ENCODE measurements around the gene CBX2.

CBX2 gene

DNA sequence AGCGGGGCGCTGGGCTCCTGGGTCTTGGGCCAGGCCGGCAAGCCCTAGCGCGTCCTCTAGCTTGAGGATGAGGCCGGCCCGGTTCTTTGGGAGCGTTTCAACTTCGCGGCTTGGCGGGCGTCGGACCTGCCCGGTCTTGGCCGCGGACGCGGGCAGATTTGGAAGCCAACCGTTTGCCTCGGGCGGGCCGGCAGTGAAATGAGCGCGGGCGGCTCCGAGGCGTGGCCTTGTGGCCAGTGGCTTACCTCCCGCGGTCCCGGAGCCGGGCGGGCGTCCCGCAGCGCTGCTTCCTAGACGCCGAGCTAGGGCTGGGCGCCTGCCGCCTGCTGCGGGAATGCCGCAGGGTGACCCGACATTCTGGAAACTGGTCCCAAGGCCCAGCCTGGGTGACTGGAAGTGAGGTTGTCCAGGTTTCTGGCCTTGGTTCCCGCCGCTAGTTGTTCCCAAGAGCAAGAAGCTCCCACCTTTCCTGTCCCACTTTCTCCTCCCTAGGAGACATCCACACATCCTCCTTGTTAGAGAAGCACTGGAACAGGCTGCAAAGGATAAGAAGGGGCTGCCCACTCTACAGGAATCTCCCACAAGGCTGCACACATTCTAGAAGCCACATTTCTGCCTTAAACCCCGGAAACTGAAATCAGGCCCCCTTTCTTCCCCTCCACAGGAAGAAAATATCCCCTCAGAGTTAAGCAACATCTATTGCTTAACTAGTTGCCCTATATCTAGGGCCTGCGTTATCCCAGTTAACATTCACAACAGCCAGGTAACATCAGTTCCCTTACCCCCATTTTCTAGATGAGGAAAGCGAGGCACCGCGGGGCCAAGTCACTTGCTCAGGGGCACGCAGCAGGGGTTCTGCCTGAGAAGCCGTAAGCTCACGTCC, 23.4 kb downstream of the CBX2 start:
- DNase-seq: no peak

DNA sequence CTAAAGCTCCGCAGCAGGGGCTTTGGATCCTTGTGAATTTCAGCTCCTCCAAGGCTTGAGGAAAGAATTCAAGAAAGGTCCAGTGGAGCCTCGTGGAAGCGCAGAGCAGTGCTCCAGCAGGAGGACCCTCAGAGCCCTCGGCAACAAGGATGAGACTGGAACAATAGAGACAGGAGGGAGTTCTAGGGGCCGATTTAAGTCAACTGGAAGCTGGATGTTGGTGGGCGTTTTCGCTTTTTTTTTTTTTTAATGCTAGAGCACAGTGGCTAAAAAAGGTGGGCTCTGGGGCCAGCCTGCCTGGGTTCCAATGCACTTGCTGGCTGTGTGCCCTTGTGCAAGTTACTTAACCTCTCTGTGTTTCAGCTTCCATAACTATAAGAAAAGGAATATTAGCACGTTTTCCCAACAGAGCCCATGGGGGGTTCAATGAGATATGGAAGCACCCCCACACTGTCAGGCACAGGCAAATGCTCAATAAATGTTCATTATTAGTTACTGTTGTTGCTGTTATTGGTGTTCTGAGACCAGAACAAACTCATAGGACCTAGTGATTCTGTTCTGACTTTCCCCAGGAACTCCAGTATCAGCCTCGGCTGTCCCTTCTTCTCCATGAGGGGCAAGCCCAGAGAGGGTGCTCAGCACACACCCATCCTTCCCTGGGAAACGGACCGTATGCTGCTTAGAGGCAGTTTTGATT, 24.2 kb downstream of the CBX2 start:
- no peak for DNase-seq

DNA sequence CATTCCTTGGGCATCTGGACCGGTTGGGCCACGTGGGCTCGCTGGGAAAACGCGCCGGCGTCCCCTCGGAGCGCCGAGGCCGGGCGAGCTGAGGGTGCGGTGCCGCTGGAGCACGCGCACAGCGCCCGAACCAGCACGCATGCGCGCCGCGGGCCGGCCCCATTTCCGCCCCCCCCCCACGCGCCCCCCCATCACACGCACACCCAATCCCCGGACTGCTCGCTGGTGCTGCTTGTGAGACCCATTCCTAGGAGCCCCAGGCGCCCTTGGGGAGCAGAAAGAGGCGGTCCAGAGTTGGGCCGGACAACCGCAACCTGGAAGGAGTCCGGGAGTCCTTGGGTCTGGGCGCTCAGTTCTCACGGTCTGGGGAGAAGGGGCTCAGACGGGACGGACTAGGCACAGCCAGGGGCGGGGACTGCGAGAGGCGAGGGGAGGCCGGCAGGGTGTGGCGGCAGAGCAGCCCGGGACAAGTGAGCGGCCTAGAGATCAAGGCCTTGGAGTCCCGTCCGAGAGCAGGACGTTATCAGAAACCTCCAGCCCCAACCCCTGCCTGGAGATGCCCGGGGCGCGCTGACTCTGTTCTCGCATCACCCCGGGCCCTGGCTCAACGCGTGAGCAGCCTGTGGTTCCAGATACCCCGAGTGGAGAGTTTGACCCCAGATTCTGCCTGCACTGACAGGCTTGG, 24.9 kb downstream of the CBX2 start:
- no peak for DNase-seq

DNA sequence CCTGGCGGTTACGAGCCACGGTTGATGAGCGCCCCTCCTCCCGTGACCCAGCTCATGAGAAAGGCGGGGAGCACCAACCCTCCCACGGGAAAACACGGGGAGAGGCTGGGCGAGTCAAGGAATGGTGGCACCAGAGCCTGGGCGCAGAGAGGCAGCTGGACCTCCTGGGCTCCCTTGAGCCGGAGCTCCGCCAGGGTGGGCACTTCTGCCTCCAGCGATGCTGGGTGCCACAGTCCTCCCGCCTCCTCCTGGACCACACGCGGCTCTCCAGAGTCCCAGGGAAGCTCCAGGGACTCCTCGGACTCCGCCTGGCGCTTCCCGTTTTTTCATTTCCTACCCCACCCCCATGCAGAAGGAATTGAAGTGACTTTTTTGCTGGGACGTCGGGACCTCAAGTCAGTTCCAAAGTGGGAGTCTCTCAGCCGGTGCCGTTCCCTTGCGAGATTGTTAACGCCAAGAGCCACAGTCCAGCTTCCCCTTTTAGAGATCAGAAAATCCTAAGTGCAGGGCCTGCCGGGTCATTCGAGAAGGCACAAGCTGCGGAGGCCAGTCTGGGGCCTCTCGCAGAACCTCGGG, 25.6 kb downstream of the CBX2 start:
- no peak for DNase-seq

DNA sequence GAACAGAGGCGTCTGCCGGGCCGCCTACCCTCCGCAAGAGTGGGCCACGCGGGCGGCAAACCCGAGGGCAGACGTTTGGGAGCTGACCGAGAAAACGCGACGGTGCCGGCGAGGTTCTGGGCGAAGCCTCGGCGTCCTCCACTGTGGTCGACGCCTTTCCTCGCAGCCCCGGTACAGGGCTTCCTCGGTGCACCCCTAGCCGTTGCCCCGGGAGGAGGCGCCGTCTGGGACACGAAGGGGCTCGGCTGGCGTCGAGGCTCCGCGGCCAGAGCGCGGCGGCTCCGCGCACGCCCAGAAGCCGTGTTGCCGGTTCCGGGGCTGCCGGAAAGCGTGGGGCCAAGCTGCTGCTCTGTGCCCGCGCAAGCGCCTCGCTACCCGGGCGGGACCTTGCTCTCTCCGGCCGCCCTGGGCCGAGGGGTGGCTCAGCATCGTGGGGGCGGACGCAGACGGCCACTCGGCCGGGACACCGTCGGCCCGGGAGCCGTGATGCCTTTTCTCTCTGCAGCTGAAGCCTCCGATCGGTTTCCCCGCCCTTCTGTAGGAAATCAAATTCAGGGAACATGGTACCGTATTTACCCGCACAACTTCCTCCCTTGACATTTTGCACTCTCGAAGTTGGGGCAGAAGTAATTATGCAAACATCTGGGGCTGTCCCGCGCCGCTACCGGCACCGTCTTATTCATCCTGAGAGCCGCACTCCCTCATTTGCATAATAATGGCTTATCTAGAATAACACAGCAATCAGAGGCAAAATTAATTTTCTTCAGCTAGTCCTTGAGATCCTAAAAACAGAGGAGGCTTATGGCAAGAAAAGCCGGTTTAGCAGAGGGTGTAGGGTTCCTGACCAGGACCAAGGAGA, 26.3 kb downstream of the CBX2 start:
- peak; percentile 84 for DNase-seq

DNA sequence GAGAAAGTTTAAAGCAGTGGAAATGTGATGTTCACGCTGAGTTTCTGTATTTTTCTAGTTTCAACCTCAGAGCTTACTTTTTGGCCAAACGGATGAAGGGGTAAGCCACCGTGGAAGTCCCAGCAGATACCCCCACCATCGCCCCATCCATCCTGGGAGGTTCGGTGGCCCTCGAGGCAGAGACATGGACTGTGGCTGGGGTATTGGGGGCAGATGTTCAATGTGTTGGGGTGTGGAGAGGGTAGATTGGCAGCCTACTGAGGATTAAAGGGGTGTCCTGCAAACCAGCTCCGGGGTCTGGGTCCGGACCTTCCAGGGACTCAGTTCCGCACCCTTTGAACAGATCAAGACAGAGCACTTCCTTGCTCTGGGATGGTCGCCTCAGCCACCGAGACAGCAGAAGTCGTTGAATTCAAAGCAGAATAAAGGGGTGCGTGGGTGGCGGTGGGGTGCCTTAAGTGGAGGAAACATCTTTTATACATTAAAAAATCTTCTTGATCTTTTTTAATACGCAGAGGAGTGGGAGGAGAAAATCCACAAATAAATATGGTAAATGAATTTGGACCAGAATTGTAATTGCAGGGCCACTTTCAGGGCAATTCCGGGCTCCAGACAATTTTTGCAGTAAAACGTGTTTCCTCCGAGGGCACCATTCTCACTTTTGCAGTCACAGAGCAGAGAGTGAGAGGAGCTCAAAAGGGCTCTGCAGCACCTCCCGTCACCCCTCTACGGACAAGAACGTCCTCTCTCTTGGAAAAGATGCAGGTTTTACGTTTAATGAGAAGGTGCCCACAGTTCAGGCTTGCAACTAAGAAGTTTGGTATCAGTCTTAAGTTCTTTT, 27.1 kb downstream of the CBX2 start:
- DNase-seq: no peak

DNA sequence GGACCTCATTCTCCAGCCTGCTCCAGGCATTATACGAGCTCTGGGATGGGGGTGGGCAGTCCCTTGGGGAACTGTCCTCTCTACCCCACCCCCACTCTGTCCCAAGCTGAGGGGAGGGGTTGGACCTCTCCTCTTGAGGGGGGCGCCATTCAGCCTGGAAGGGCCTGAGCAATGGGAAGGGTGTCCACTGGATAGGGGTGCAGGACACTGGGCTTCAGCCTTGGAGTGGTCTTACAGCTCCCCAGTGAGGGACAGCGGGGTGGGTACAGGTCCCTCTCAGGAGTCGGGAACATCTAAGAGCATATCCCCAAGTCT, 28.5 kb downstream of the CBX2 start:
- no peak for DNase-seq

DNA sequence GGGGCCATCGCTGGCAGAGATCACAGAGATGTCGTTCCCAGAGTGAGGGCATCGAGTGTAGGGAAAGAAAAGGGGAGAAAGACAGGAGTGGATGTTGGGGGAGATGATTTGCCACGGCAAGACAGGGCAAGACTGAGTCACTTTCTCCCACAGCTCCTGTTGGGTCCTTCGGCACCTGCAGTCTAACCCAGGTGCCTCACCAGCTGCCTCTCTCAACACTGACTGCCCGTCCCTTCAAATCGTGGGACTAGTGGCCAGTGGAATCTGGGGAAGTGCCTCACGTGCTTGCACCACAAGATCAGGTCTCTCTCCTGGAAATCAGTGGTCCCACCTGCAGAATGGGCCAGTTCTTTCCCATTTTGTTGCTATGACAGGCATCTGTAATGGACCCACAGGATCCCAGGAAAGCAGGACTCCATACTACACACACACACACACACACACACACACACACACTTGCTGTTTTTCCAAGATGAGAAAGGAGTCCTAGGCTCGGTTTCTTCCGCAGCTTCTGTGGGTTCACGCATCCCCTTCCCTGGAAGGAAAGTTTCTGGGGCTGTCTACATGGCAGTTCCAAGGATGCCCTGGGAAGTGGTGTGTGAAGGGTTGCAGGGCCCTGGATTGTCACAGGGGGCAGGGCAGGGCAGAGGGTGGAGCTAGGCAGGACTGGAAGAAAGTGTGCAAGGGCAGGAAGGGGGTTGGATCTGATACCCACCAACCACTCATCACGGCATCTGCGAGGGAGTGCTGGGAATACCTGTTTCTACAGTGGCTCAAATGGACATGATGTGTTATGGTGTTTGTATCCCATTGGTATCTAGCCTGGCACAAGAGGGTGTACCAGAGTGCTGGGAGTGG, 29.1 kb downstream of the CBX2 start:
- no peak for DNase-seq

DNA sequence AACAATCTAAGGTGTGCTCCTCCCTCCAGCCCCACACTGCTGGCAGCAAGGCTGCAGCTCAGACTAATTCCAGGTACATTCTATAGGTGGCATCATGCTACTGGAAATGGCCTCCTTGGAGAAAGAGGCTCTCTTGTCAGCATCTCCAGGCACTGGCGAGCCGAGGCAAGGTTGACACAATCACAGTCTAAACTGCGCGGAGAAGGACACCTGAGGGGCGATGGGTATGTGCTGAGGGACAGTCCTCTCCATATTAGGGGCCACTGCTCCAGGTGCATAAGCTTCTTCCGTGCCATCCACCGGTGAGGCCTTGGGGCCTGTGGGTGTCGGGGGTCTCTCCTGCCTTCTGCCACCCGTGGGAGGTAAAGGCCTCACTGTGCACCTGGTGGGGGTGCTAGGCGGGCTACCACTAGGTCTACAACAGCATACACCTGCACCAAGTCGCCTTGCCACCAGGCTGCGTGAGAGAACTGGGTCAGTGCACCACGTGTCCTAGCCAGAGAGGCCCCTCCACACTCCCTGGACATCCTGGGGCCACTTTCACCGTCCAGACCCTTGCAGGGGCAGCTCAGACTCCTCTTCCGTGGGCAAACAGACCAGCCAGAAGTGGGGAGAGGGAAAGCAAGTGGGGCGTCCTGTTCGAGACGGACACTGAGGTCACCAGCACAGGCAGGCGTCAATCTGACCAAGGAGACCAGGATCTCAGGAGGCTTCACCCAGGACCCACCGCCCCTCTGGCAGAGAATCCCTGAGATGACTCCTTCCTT, 31.0 kb downstream of the CBX2 start:
- no peak for DNase-seq

DNA sequence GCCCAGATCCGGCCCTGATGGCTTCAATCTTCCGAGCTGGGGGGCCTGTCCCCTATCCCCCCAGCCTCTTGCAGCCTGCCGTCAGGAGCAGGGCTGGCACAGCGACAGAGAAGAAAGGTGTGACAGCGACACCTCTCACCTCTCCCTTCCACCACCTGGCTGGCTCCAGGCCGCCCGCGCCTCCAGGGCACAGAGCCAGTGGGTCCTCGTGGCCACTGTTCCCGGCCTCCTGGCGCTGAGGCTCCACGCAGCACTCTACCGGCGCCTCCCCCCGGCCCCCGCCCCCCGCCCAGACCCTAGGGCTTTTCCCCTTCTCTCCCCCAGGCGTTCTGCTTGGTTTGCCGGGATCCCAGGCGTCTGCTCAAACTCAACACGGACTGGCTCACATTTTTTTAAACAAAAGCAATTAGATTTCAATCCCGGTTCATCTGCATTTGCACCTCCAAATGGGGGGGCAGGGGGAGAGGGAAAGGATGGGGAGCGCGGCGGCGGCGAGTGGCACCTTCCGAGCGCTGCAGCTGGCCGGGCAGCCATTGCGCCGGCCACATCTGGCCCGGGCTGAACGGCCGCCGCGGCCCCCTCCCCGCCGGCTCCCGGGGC, 31.7 kb downstream of the CBX2 start:
- DNase-seq: no peak

DNA sequence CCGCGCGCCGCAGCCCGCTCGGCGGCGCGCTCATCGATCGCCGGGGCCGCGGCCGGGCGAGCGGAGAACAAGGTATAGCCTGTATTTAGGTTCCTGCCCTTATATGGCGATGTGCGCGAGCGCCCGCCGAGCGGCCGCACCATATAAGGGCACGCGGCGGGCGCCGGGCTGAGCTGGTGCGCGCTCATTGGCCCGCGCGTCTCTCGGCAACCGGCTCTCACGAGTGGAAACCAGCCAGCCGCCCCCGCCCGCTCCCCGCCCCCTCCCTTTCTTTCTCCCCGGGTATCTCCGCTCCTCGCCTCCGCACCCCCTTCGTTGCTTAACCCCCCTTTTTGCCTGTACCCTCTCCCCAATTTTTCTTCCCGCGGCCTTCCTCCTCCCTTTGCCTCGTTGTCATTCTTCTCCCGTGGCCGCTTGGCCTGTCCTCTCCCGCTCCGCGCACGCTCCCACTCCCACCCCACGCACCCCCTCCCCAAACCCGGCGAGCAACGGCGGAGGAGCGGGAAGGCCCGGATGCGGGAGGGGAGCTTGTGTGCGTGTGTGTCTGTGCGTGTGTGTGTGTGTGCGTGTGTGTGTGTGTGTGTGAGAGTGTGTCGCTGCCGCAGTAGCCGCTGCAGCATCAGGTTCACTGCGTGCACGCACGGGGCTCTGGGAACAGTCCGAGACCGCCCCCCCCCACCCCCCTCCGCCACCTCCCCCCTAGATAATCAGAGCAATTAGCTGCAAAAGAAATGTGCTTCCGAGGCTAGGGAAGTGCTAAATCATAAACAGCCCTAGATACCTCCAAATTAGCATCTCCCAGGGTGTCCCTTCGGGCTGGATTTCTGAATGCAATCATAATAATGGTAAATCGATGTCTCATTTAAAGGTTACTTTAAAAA, 32.4 kb downstream of the CBX2 start:
- DNase-seq: peak; percentile 80

DNA sequence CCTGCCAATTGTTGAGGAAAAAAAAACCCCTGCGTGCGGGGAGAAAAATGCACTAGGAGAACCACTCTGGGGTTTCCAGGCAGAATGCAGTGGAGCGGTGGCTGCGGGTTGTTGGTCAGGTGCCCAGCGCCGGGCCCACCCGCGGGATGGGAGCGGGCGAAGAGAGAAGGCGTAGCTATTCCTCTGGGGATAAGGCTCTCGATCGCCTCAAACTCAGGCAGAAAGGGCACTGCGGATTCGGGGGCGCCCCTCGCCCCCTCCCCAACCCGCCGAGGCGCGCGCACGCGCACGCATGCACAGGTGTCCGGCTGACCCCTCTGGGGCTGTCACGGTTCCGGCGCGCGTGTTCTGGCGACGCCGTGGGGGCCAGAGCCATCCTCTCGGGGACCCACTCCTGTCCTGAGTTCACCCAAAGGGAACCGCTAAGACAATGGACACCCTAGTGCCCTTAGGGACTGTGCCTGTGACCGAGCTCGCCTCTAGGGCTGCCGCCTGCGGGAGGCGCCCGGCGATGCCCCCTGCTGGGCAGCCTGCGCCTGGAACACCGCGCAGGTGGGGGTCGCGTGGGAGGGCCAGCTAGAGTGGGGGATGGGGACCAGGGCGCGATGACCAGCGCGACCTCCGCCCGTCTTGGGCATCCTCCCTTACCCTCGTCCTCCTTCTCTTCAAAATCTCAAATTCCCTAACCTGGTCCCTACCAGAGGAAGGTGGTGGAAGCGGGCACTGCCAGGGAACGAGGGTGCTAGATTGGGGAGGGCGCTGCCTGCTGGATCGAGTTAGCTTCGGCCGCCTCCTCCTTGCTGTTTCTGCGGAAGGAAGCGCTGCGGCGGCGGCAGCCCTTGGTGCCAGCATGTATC, 33.3 kb downstream of the CBX2 start:
- DNase-seq: no peak

DNA sequence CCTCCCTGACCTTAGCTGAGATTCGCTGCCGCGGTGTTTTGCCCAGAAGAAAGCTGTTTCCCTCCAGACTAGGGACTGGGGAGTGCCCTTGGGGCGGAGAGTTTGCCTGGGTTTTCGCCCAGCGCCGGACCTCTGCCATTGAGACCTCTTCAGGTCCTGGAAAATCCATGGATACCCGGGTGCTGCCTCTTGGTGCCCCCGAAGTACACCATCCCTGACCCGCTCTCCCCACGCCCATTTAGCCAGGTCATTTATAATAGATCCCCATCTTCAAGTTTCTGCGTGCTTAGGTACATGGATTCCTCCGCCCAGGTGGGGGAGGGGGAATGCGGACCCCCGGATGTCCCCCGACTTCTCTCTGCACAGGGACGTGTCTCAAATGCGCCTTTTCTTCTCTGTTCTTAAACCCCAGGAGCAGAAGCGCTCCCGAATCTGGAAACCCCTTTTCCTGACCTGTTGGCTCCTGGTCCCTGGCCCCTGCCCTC, 34.0 kb downstream of the CBX2 start:
- no peak for DNase-seq

DNA sequence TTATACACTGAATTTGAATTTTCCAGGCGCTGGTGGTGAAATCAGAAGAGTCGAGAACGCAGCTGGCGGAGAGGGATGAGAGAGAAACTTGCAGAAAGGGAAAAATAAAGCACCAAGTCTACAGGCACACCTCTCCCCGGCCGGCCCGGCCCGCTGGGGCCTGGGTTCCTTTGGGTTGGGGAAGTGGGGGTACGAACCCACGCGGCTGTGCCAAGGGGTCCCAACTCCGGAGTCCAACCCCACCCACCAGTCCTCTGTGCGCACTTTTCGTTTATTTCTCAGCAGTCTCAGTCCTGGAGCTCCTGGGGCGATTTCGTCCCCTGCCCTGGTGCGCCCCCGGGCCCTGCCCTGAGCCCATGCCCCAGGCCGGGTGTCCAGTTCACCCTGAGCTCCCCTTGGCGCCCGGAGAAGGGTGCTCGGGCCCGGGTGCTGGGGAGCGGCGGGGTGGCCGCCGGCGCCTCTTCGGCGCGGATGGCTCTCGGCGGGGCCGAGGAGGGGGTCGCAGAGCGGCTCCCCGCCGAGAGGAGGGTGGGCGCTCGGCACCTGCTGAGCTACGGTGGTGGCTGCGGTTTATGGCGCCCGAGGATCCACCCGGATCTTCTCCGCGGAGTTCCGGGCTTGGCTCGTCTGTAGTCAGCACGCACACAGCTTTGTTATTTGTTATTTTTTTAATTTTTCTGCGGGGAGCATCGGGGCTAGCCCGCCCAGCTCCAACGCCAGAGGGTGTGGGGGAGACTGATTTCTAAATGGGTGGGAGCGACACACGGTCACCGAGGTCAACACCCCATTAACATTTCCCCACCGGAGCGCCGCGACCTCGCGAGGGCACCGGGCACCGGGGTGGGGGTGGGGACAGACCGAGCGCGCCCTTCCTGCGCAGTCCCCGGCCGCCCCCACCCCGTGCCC, 34.7 kb downstream of the CBX2 start:
- DNase-seq: no peak

DNA sequence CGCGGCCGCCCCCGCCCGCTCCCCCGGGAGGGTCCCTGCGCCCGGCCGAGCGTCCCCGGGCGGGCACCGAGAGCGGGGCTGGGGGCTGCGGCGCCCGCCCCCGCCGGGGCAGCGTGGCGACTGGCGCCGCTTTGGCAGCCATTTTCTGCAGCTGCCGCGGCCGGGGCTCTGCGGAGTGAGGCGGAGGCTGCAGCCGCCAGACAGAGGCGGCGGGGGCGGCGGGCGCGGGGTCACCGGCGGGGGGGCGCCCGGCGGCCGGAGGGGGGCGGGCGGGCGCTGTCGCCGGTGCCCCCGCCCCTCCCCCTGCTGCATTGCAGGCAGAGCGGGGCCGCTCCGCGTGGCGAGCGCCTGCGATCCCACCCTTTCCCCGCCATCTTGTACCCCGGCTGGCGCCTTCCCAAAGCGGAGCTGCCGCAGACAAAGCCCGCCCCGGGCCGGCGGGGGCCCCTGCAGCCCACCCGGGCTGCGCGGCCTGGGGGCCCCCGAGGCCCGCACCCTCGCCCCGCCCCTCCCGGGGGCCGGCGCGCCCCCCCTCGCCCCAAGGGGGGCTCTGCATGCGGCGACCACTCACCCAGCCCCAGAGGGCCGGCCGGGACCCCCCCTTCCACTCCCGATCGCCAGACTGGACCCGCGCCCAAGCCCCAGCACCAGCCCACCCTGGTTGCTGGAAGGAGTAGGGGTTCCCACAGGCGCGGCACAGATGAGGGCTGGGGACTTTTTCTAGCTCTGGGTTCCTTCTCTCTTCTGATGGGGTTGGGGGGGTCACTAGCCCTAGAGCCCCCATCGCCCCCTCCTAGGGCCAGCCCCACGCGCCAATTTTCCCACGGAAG, 35.6 kb downstream of the CBX2 start:
- DNase-seq: no peak
